ENCODE results near the gene STMN1. TPM values are rescaled to one million over a fixed set of nuclear protein-coding genes. Genes with fewer than 3 reads are reported as not detected.

STMN1 gene
- total RNA-seq: 24.8 and 25.6 TPM in 2 replicates

DNA sequence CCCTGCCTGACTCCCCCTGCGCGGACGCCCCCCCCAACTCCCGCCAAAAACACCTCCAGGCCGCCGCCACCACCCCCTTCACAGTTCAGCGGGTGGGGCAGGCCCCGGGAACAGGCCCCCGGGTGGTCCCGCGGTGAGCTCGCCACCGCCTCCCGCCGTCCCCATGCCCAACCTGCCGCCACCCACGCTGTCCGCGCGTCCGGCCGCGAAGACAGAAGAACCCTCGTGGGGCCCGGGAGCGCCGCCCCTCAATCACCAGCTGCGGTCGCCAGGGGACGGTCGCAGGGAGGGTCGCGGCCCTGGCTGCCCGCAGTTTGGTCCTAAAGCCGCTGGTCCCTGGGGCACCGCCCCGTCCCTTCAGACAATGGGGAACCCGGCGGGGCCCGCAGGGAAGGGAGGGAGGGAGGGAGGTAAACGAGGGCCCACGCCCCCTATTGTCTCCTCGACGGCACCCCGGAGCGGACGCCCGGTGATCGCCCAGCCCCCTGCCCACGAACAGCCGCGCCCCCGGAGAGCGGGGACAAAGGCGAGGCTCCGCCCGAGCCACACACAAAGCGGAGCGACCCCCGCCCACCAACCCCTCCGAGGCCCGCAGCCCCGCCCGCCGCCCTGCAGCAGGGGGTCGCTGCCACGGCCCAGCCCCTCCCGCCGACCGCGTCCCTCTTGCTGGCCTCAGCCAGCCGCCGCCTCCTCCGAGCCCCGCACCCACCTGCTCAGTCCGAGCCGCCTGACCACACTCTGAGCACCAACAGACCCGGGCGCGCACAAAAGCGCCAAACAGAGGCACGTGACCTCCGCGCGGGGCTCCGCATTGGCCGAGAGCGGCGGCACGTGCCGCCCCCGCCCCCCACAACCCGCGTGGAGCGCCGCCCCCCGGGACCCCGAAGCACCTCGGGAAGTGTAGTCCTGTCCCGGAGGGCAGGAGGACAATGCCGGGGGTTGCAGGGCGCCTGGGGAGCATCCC is at the start of gene STMN1:
TSS of gene STMN1 (minus strand) at position 740 of the 964 bp plus-strand sequence. CDS start 1,743 bp downstream, outside the sequence.
- POLR2A ChIA-PET: interaction anchor here (0.6 to 3.1 kb wide), 7 partner anchors 9 to 414 kb away, joined by 3 to 25 read pairs (median 5); partner anchors contain the start of gene PAFAH2

DNA sequence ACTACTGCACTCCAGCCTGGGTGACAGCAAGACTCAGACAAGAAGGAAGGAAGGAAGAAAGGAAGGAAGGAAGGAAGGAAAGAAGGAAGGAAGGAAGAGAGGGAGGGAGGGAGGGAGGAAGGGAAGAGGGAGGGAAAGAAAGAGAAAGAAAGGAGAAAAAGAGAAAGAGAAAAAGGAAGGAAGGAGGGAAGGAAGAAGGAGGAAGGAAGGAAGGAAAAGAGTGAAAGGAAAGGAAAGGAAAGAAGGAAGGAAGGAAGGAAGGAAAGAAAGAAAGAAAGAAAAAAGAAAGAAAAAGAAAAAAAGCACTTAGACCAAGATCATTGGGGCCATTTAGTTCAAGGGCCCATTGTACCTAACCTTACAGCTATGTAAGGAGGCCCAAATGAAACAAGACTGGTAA is 49.3 kb upstream of the STMN1 start:
- TF ChIP-seq CTCF (IDR thresholded peaks at IDR 0.05): no peak
- Mint-ChIP-seq H3K9me3 (peaks cover 4% of the 10 kb centered on the region), H3K4me1 (no peaks in the 10 kb centered on the region), H3K27me3 (no peaks in the 10 kb centered on the region), H3K36me3 (ENCODE audit: low read depth) (peaks cover 28% of the 10 kb centered on the region), H3K4me3 (no peak overlapping the region), H3K27ac (no peak overlapping the region)
- DNase-seq (no peak), ATAC-seq (ENCODE audit: low read depth) (no peak)
- intact Hi-C loops (cut with micrococcal nuclease): no loop called here
- ChIA-PET CTCF (no interaction called here), POLR2A (no interaction called here)

More for the DNA sequence above, at the start of gene STMN1:
- DNase-seq (peak; percentile 76), ATAC-seq (ENCODE audit: low read depth) (peak; percentile 77)
- no peak for TF ChIP-seq CTCF (IDR thresholded peaks at IDR 0.05)
- intact Hi-C loops (cut with micrococcal nuclease): loop anchor here (1.0 to 5.0 kb wide), 9 partner anchors 11 to 526 kb away; partner anchors contain the start of genes AUNIP, DHDDS, MTFR1L and PAFAH2
- Mint-ChIP-seq H3K36me3 (ENCODE audit: low read depth) (peaks cover 9% of the 10 kb centered on the region), H3K4me3 (peak within 1 kb of the TSS; percentile 90), H3K9me3 (peaks cover 2% of the 10 kb centered on the region), H3K27me3 (no peaks in the 10 kb centered on the region), H3K4me1 (peaks cover 15% of the 10 kb centered on the region), H3K27ac (peak within 1 kb of the TSS; percentile 76)
- CTCF ChIA-PET: interaction anchor here (3.2 to 3.4 kb wide), 2 partner anchors 10 to 91 kb away, joined by 11 to 22 read pairs; partner anchors contain the start of gene PAFAH2

- CTCF ChIA-PET: no interaction called here
These were observed 48.2 kb upstream of the STMN1 start for GRCh38 chr1:25954282-25954938.

GRCh38 chr1:25952841-25953401 is 46.7 kb upstream of the STMN1 start:
- ChIA-PET POLR2A (no interaction called here), CTCF (no interaction called here)
- no peaks in the 10 kb centered on the region for H3K27me3 Mint-ChIP-seq
- H3K9me3 Mint-ChIP-seq: no peaks in the 10 kb centered on the region
- H3K4me1 Mint-ChIP-seq: no peaks in the 10 kb centered on the region
- intact Hi-C loops (cut with micrococcal nuclease): no loop called here
- no peak for TF ChIP-seq CTCF (IDR thresholded peaks at IDR 0.05)
- H3K36me3 Mint-ChIP-seq (ENCODE audit: low read depth): peaks cover 3% of the 10 kb centered on the region
- H3K27ac Mint-ChIP-seq: no peak overlapping the region
- H3K4me3 Mint-ChIP-seq: no peak overlapping the region
- ATAC-seq (ENCODE audit: low read depth): no peak
- no peak for DNase-seq

More at GRCh38 chr1:25954282-25954938, 48.2 kb upstream of the STMN1 start:
- Mint-ChIP-seq H3K4me1 (no peaks in the 10 kb centered on the region), H3K27ac (no peak overlapping the region), H3K27me3 (no peaks in the 10 kb centered on the region), H3K4me3 (no peak overlapping the region), H3K9me3 (peaks cover 4% of the 10 kb centered on the region), H3K36me3 (ENCODE audit: low read depth) (peaks cover 16% of the 10 kb centered on the region)
- DNase-seq: no peak
- POLR2A ChIA-PET: no interaction called here
- intact Hi-C loops (cut with micrococcal nuclease): no loop called here
- ATAC-seq (ENCODE audit: low read depth): no peak
- no peak for TF ChIP-seq CTCF (IDR thresholded peaks at IDR 0.05)

Data from activated B cell treated with CpG ODN at 0.5 μM for 24 hours (primary cell).